Activated T-cell treated with anti-CD3 and anti-CD28 coated beads, Interleukin-2, amount 50 U/mL, for 48 hours (primary cell): ENCODE data around the gene POFUT2.

Source experiments
- DNase-seq, 2 experiments: peaks; one replicate each; pipeline ENCODE4 v3.0.0-alpha.2; 2020

POFUT2 gene

DNA sequence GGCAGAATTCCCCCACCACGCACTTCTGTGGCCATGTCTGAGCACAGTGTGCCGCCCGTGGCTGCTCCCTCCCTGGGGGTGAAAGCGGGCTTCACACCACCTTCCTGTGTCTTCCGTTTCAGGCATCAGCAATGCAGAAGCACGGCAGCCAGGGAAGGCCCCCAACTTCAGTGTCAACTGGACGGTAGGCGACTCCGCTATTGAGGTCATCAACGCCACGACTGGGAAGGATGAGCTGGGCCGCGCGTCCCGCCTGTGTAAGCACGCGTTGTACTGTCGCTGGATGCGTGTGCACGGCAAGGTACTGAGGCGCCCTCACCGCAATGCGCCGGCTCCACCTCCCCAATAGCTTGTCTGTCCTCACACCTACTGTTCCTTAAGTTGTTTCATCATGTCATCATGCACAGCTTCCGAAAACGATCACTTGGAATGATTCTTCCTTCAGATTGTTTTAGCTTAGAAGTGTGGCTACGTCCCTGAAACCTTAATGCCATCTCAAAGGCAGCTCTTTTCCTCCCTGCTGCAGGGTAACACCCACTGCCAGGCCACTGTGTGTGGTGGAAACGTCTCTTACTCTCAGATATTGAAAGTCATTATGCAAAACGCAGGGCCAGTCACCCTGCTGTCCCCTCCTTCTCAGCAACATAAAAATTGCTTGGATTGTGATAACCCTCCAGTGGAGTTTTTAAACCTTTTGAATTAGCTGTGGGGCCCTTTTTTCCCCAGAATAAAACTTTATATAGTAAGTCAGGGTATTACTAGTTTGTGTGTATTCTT is 66.8 kb downstream of the POFUT2 start:
- DNase-seq: no peak

DNA sequence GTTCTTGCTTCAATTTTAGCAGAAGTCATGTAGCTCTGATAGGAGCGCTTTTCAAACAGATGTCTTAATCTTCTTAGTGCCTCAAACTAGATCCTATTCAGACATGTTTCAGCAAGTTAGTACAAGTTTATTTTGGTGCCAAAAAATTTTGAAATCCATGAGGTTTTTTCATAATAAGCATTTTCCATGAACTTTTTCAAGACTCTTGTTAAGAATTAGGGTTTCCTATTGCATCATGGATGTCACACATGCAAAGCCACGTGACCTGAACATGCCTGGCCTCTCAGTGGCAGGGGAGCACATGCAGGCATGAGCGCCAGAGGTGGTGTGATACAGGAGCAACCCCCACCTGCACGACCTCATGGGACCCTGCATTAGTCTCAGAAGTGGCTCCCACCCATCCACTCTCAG is 67.6 kb downstream of the POFUT2 start:
- no peak for DNase-seq

DNA sequence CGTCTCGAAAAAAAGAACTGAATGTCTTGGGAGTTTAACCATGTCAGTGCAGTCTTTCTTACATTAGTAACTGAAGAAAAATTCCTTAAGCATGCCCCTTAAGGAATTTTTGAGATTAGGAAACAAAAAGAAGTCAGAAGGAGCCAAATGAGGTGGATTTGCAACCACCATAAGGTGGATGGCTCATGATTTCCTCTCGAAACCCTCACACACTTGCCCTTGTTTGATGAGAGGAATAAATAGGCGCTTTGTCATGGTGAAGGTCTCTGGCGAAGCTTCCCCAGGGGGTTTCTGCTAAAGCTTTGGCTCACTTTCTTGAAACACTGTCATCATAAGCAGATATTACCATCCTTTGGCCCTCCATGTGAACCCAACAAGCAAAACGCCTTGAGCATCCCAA is 68.2 kb downstream of the POFUT2 start:
- no peak for DNase-seq

DNA sequence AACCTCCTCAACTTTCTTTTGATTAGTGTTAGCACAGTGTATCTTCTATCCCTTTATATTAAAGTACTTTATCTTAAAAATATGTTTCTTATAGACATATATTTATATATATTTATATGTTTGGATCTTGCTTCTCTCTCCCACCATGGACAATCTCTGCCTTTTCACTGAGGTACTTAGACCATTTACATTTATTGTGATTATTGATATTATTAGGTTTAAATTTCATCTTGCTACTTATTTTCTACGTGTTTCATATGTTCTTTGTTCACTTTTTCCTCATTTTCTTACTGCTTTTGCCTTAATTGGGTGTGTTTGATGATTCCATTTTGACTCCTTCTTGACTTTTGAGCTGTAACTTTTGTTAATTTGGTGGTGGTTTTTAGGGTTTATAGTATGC is 70.7 kb downstream of the POFUT2 start:
- no peak for DNase-seq

DNA sequence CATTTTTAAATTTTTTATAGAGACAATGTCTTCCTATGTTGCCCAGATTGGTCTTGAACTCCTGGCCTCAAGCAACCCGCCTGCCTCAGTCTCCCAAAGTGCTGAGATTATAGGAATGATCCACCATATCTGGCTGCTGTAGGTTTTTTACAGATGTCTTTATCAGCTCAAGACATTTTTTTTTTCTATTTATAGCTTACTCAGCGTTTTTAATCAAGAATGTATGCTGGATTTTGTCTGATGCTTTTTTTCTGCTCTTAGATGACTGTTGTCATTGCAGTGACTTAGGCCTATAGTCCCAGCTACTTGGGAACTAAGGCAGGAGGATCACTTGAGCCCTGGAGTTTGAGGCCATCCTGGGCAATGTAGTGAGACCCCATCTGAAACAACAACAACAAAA is 72.5 kb downstream of the POFUT2 start:
- DNase-seq: no peak
